Measurements from ENCODE around the gene RAPGEF2.

Gene RAPGEF2

GRCh38 chr4:159252491-159252890, 149.6 kb downstream of the RAPGEF2 start:
- TF ChIP-seq CTCF (IDR thresholded peaks at IDR 0.05; ENCODE audit: low read depth, low read length, missing control alignments) = no peak
- H3K4me3 ChIP-seq (replicated peaks; ENCODE audit: low read depth, low read length) = no peak overlapping the region
- no peak for DNase-seq (ENCODE audit: extremely low read depth, low read depth)

GRCh38 chr4:159256037-159256436, 153.2 kb downstream of the RAPGEF2 start:
- TF ChIP-seq CTCF (IDR thresholded peaks at IDR 0.05; ENCODE audit: low read depth, low read length, missing control alignments) = no peak
- no peak overlapping the region for H3K4me3 ChIP-seq (replicated peaks; ENCODE audit: low read depth, low read length)
- DNase-seq (ENCODE audit: extremely low read depth, low read depth) = no peak

GRCh38 chr4:159258889-159259560, 156.1 kb downstream of the RAPGEF2 start:
- no peak for TF ChIP-seq CTCF (IDR thresholded peaks at IDR 0.05; ENCODE audit: low read depth, low read length, missing control alignments)
- no peak for DNase-seq (ENCODE audit: extremely low read depth, low read depth)
- H3K4me3 ChIP-seq (replicated peaks; ENCODE audit: low read depth, low read length) = no peak overlapping the region

GRCh38 chr4:159264057-159264456, 161.2 kb downstream of the RAPGEF2 start:
- DNase-seq (ENCODE audit: extremely low read depth, low read depth) = no peak

GRCh38 chr4:159266981-159267868, 164.3 kb downstream of the RAPGEF2 start:
- TF ChIP-seq CTCF (IDR thresholded peaks at IDR 0.05; ENCODE audit: low read depth, low read length, missing control alignments) = no peak
- no peak overlapping the region for H3K4me3 ChIP-seq (replicated peaks; ENCODE audit: low read depth, low read length)
- no peak for DNase-seq (ENCODE audit: extremely low read depth, low read depth)

More at GRCh38 chr4:159264057-159264456, 161.2 kb downstream of the RAPGEF2 start:
- no peak for TF ChIP-seq CTCF (IDR thresholded peaks at IDR 0.05; ENCODE audit: low read depth, low read length, missing control alignments)
- H3K4me3 ChIP-seq (replicated peaks; ENCODE audit: low read depth, low read length) = no peak overlapping the region

- TF ChIP-seq CTCF (IDR thresholded peaks at IDR 0.05; ENCODE audit: low read depth, low read length, missing control alignments) = no peak
- DNase-seq (ENCODE audit: extremely low read depth, low read depth) = no peak
- H3K4me3 ChIP-seq (replicated peaks; ENCODE audit: low read depth, low read length) = no peak overlapping the region
These were observed 165.0 kb downstream of the RAPGEF2 start for GRCh38 chr4:159267869-159268285.

Data from HFF-Myc (cell line).